NB4 (cell line): Measurements from ENCODE around the gene RBM20.

Experiments used
- DNase-seq: peaks from one replicate; pipeline ENCODE4 v3.0.0; 2010; ENCODE audit warnings: low read depth
- H3K4me3 ChIP-seq: one replicate; pipeline ENCODE4 v1.5.1; 2011; ENCODE audit warnings: mild to moderate bottlenecking, low read depth, low read length, moderate library complexity
- MYC ChIP-seq: IDR thresholded peaks from 2 replicates; pipeline ENCODE4 v1.6.1; 2011; ENCODE audit warnings: low read depth, low read length
- POLR2A ChIP-seq: IDR thresholded peaks from 2 replicates; pipeline ENCODE4 v1.6.1; 2011; ENCODE audit warnings: mild to moderate bottlenecking; ENCODE audit not compliant: insufficient read length; ENCODE audit errors: extremely low read depth
- TF ChIP-seq, protein P1 (sequence below): IDR thresholded peaks from one replicate; pipeline ENCODE4 v1.5.1; 2012; ENCODE audit warnings: low read depth, low read length
- TF ChIP-seq, protein P2 (sequence below): IDR thresholded peaks from 2 replicates; pipeline ENCODE4 v1.6.1; 2011; ENCODE audit warnings: low read depth, low read length

The RBM20 gene

DNA sequence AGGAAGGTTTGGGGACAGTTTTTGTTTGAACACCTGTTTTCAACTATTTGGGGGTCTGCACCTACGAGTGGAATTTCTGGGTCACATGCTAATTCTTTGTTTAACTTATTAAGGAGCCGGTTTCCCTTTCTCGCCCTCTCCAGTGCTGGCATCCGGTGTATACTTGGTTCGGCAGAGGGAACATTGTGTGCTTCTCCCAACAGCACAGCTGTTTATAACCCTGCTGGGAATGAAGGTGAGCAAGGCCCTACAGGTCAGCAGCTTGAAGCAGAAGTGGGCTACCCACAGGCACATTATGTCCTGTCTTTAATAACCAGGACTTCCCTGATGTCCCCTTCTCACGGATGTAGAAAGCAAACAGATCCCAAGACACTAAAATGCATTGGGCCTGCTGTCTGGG, 140.1 kb downstream of the RBM20 start:
- H3K4me3 ChIP-seq, result no peak overlapping the region
- no peak for TF ChIP-seq POLR2A
- no peak for TF ChIP-seq MYC
- TF ChIP-seq, protein P1, sequence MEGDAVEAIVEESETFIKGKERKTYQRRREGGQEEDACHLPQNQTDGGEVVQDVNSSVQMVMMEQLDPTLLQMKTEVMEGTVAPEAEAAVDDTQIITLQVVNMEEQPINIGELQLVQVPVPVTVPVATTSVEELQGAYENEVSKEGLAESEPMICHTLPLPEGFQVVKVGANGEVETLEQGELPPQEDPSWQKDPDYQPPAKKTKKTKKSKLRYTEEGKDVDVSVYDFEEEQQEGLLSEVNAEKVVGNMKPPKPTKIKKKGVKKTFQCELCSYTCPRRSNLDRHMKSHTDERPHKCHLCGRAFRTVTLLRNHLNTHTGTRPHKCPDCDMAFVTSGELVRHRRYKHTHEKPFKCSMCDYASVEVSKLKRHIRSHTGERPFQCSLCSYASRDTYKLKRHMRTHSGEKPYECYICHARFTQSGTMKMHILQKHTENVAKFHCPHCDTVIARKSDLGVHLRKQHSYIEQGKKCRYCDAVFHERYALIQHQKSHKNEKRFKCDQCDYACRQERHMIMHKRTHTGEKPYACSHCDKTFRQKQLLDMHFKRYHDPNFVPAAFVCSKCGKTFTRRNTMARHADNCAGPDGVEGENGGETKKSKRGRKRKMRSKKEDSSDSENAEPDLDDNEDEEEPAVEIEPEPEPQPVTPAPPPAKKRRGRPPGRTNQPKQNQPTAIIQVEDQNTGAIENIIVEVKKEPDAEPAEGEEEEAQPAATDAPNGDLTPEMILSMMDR, result no peak
- TF ChIP-seq, protein P2, sequence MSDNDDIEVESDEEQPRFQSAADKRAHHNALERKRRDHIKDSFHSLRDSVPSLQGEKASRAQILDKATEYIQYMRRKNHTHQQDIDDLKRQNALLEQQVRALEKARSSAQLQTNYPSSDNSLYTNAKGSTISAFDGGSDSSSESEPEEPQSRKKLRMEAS, result no peak
- DNase-seq, result no peak

DNA sequence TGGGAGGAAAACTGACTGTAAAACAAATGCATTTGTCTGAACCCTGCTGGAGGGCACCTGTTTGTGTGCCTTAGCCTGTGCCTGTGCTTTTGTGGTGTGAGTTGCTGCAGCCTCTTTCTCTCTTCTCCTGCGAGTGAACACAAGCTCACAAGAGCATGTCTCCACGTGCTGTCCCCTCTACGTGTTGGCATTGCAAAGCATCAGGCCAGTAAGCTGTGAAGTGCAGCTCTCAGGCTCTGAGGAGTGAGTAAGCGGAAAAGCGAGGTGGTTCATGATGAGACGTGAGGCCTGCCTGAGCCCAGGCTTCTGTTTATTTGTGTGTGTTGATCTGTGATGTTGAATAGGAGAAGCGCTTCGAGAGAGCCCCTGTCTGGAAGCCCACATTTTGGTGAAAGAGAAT, 142.0 kb downstream of the RBM20 start:
- peak; percentile 31 for DNase-seq
- H3K4me3 ChIP-seq, result no peak overlapping the region
- TF ChIP-seq, protein P1, result no peak
- TF ChIP-seq, protein P2, result no peak
- no peak for TF ChIP-seq POLR2A
- TF ChIP-seq MYC, result no peak

DNA sequence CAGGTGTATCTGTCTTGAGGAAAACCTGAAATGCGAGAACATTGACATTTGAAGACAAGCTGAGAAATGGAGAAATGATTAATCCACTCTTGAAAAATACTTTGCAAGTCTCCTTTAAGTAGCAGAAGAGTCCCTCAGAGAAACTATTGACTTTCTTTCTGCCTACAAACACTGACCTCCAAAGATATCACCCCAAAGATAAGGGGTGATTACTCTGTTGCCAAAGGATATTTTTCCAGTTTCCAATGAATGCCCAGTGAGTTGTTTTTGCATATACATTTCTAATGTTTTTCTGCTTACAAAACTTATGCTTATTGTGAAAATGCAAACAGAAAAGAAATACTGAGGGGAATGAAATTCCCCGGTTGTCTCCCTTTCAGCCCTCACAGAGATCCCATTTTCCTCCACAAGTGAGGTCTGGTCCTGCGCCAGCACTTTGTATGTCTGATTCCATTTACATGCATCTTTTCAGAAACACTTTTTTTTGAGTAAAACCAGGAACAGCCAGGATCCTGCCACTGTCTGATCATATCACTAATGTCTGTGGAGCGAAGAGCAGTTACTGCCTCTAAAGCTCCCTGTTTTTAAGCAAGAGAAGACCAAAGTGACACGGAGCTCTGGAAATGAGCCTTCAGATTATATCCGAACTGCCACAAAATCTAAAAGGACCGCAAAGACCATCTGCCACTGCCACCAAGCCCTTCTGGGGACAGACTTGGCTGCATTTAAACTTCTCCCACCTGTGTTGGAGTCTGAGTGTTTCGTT, 144.7 kb downstream of the RBM20 start:
- no peak for DNase-seq
- TF ChIP-seq, protein P1, result no peak
- TF ChIP-seq MYC (no peak), POLR2A (no peak)
- TF ChIP-seq, protein P2, result no peak

DNA sequence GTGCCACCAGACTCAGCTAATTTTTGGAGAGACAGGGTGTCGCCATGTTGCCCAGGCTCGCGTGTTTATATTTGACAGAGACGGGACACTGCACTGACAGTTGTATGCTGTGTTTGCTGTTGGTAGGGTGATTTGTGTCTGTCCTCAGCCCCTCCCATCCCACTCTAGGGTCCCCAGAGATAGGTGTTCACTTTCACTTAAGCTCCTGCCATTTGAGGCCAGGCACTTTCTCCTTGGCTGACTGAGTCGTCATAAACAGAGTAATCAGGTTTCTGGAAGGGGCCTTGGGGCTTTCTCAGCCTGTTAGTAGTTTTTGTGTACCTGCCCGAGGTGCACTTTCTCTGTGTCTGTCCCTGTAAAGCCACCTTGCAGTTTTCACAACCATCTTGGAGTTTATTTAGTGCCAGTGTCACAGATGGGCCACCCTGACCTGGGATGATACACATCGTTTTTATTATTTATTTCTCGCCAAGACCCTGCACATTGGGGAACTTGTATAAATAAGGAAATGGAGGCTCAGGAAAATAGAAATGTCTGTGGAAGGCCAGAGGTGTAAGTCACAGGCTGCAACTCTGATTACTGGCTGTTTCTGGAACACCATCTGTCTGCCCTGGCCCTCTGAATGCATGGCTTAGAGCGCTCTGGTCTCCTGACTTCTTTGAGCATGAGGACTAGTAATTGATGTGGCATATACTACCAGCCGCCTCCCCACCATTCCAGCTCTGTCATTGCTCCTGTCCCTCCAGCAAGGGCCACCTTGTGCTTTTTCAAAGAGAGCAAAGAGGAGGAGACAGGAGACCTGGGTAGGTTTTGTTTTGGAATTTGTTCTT, 145.7 kb downstream of the RBM20 start:
- TF ChIP-seq POLR2A, result no peak
- TF ChIP-seq, protein P1, result no peak
- TF ChIP-seq, protein P2, result no peak
- TF ChIP-seq MYC, result no peak
- no peak for DNase-seq
- H3K4me3 ChIP-seq, result no peak overlapping the region

More for the DNA sequence above, 144.7 kb downstream of the RBM20 start:
- no peak overlapping the region for H3K4me3 ChIP-seq

DNA sequence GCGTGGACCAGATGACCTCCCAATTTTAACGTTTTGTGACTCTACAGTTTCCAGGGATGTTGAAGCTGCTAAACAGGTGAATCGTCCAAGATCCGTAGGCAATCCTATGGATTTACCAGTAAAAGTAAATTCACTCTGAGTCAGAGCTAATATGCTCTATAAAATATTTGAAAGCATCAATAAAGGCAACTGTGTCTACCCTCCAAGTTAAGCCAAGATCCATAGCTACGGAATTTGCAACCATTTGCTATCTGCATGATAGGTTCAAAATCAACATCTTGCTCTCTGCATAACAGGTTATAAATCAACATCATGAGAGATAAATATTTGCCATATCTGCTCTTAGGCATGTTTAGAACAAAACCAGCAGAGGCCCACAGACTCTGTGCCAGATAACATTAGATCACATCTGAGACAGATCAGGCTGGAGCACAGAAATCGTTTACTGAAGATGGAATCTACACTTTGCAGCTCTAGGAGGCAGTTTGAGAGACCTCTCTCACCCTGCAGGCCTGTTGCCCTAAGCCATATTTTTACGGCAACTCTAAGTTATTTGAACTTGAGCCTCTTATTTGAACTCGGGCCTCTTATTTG, 146.9 kb downstream of the RBM20 start:
- TF ChIP-seq, protein P2, result no peak
- TF ChIP-seq, protein P1, result no peak
- TF ChIP-seq MYC (no peak), POLR2A (no peak)
- no peak overlapping the region for H3K4me3 ChIP-seq
- DNase-seq, result no peak
